T-helper 2 cell (primary cell): ENCODE measurements around the gene PYM1.
A peak's percentile ranks its signal among the peaks of the same experiment; 100 is the strongest.

Experiments used
- DNase-seq, 5 experiments: peaks; one replicate each; pipeline versions ENCODE4 v3.0.0 to v3.0.0-alpha.2; 2012 to 2022
- total RNA-seq, 2 donors: gene quantifications; one replicate each; lab custom pipeline; 2026; lab: John Stamatoyannopoulos, UW

The PYM1 gene
- 10.3 to 21.7 reads per million in 2 donors for total RNA-seq

DNA sequence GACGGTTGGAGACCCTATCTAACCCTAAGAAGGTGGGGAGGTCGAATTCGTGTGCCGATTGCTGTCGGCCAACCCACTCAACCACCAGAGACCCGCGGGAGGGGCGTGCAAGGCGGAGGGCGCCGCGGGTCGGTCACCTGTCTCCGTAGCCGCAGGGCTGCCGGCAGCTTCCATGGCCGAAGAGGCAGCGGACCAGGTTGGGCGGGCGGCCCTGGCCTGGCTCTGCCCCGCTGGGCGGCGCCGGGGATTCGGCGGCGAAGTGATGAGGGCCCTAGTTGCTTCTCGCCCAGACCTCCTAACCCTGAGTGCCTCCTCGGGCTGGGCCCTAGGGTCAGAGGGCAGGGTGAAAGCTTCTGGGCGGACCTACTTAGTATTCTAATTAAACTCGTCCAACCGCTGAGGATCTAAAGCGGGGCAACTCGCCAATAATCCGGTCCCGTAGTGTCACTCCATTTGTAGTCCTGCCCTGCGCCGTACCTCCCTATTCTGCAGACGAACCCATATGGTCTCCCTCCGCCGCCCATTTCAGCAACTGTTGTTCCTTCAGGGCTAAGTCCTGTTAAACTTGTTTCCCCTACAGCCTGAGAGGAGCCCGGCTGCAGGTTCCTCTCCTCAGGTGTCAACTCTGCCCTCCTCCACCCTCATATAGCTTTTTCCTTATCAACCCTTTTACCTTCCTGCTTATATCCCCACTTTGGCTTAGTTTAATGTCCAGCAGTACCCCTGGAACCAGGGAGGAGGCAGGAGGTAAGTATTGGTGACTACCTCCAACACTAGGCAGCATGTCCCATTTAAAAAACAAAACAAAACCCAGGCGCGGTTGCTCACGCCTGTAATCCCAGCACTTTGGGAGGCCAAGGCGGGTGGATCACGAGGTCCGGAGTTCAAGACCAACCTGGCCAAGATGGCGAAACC is at the start of gene PYM1:
TSS of gene PYM1 (minus strand) at position 307 of the 915 bp plus-strand sequence. CDS start at position 174, 133 bp downstream.
- peak; percentile 26 to 94 (median 48) for DNase-seq

DNA sequence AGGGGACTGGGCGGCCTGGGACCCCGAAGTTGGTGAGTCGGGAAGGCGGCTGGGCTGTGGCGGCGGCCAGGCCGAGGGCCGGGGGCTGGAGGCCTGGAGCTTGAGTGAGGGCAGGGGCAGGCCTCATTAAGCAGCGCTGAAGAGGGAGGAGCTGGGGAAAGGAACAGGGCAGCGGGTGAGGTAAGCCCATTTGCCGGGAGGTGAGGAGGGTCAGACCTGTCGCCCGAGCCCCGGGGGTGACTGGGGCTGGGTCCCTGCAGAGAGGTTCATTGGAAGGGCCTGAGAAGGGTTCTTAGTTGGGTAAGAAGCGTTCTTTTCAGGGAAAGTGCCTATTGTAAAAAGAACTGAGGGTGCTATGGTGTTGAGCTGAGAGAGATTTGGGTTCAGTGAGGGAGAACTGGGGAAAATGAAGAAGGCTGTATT is 46.6 kb upstream of the PYM1 start:
- DNase-seq: peak in 2 of 5 experiments; percentile 32 to 57

DNA sequence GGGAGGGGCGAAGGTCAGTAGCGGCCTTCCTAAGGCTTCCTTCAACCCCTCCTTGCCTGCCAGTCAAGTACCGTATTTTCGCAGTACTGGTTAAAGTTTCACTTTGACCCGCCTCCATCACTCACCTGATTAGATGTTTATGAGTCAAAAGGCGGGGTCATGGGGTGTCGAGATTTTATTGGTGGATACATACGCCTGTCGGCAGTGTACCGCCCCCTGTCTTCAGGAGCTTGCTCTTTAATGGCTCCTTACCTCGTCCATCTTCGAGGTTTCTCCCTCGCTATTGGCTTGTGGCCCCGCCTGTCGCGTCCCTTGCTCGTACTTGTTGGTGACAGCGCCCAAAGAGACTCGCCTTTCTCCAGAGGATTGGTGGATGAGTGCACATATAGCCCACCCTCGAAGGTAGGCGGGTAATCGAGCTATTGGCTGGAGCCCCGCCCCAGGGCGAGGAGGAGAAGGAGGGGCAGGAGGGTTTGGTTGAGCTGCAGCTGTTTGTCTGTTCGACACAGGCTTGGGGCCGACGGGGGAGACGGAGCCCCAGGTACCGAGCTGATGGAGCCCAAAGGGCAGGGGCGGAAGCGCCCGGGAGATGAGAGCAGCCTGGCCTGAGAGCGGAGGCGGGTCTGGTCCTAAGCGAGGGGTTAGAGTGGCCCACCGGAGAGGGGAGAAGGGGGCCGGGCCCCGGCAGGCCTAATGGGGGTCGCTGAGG is 46.1 kb upstream of the PYM1 start, which contains the start of gene RAB5B:
TSS of gene RAB5B (plus strand) at position 480 of the 709 bp plus-strand sequence. CDS start 12,883 bp downstream, outside the sequence.
- peak; percentile 87 to 100 (median 97) for DNase-seq

DNA sequence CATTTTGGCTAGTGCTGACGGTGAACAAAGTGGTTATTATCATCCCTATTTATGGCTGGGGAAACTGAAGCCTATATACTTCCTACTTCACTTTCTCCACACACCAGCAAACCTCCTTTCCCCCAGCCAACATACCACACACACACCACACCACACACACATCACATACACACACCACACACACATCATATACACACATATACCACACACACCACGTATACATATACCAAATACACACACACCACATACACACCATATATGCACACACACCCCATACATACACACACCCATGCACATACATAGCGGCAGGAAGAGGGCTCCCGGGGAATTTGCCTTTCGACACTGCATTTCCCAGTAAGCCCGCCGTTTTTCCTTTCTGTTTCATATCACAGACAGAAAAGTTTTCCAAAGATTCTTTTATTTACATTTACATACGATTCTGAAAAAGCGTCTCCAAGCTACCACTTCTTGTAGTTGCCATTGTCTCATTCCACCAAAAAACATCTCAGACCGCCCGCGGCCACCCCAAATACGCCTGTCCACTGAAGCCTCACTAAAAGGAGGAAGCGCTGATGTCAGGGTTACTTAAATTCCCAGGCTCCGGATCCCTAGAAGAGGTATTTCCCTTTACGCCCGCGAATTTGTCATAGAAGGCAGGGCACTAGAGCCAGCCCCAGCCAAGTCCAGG is 45.4 kb upstream of the PYM1 start:
- peak in 1 of 5 experiments; percentile 80 for DNase-seq

DNA sequence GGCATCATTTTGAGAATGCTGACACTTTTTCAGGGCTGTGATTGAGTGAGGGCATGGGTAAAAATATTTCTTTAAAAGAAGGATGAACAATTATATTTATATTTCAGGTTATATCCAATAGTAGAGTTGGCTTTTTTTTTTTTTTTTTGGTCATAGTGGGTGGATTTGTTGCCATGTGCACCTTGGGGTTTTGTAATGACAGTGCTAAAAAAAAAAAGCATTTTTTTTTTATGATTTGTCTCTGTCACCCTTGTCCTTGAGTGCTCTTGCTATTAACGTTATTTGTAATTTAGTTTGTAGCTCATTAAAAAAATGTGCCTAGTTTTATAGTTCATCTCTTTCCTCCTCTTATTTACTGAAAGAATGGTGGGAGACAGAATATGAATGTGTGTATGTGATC is 44.8 kb upstream of the PYM1 start:
- DNase-seq: no peak

DNA sequence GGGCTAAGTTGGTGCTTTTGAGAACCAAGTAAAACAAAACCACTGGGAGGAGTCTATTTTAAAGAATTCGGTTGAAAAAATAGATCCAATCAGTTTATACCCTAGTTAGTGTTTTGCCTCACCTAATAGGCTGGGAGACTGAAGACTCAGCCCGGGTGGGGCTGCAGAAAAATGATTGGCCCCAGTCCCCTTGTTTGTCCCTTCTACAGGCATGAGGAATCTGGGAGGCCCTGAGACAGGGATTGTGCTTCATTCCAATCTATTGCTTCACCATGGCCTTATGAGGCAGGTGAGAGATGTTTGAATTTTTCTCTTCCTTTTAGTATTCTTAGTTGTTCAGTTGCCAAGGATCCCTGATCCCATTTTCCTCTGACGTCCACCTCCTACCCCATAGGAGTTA is 44.3 kb upstream of the PYM1 start:
- peak in 1 of 5 experiments; percentile 23 for DNase-seq

DNA sequence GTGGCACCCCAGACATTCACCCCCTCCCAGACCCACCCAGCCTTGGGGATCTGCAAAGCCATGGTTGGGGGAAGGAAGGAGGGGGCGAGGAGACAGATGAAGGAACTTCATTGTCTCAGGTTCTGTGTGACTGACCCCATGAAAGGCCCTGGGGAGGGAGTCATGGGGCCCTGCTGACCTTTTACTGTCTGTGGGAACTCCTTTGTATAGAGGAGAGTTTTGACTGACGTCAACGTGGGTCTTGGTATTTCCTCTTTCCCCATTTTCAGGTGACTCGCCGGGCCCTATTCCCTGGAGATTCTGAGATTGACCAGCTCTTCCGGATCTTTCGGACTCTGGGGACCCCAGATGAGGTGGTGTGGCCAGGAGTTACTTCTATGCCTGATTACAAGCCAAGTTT is 43.1 kb upstream of the PYM1 start:
- DNase-seq: no peak

DNA sequence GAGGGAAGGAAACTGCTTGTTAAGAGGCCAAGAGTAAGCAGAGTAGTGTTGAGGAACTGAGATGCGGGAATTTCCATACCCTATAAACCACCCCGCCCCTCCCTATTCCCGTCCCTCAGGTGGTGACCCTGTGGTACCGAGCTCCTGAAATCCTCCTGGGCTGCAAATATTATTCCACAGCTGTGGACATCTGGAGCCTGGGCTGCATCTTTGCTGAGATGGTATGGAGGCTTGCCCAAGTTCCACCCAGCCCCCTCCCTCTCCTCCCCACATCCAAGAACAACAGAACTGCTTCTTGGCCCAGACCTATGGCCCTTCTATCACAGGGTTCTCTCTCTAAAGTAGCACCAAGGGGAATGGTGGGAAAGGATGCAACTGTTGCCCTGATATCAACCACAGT is 41.7 kb upstream of the PYM1 start:
- no peak for DNase-seq

DNA sequence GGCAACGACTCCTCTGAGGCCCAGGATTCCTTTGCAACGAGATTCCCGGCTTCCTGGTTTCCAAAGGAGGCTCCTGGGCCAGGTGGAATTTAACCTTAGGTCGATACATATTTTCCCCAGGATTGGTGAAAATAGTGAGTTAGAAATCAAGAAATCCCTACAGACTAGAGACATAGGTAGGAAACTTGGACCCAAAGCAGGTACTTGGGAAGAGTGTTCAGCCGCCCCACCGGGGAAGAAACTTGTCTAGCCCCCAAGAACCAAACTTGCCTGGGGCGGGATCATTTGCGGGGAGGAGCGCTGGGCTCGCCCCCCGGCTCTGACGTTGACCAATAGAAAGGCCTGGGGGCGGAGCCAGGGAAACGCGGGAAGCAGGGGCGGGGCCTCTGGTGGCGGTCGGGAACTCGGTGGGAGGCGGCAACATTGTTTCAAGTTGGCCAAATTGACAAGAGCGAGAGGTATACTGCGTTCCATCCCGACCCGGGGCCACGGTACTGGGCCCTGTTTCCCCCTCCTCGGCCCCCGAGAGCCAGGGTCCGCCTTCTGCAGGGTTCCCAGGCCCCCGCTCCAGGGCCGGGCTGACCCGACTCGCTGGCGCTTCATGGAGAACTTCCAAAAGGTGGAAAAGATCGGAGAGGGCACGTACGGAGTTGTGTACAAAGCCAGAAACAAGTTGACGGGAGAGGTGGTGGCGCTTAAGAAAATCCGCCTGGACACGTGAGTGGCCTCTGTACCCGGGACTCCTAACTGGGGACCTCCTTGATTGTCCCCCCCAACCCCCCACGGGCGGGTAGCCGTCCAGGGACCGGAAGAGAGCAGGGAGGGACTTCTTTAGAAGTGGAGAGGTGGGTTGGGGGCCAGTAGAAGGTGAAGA is 39.0 kb upstream of the PYM1 start, which contains the start of gene CDK2:
TSS of gene CDK2 (plus strand) at position 423 of the 874 bp plus-strand sequence. CDS start at position 602, 179 bp downstream.
- peak; percentile 78 to 88 (median 82) for DNase-seq

DNA sequence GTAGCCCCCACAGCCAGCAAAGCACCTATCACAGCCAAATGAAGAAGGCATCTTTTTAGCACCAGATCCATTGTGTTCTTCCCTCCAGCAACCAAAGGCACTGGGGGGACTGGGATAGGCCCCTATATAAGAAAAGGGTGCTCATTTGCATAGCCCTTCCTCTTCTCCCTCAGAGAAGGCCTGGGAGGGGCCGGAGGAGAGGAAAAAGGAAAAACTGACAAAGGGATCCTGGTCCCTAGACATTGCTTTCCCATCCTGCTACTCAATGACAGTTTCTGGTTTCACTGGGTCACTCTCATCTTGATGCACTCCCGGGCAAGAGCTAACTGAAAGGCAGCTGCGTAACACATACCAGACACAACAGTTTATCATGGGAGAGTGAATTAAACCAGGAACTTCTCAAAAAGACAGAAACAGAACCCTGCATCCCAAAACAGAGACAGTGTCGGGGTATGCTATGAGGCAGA is 38.3 kb upstream of the PYM1 start, which contains the start of gene PMEL:
TSS of gene PMEL (minus strand) at position 102 of the 467 bp plus-strand sequence. CDS start at position 71, 31 bp downstream.
- DNase-seq: no peak

DNA sequence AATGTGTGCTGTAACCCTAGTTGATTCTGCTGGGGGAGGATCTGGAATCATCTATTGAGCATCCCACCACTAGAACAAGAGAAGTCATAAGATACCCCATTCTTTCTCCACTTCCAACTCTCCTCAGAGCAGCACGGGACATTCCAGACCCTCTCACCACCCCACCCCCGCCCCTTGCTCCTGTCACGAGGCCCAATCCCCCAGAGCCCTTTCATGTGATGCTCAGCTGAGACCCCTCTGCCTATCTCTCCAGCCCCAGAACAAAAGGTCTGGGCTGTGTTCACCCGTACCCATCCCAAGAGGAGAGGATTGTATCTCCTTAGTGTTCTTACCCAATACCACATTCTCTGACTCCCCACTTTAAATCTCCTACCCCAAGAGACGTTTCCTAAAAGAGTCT is 37.5 kb upstream of the PYM1 start:
- DNase-seq: no peak

DNA sequence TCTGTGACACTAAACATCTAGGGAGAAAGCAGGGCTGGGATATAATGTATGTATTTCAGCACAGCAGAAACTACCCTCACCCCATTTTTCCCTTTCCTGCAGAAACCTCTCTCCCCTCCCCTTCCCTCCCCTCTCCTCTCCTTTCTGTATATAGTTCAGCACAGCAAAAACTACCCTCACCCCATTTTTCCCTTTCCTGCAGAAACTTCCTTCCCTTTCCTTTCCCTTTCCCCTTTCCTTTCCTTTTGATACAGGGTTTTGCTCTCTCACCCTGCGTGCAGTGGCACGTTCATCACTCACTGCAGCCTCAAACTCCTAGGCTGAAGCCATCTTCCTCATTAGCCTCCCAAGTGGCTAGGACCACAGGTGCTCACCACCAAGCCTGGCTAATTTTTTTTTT is 36.1 kb upstream of the PYM1 start:
- no peak for DNase-seq

DNA sequence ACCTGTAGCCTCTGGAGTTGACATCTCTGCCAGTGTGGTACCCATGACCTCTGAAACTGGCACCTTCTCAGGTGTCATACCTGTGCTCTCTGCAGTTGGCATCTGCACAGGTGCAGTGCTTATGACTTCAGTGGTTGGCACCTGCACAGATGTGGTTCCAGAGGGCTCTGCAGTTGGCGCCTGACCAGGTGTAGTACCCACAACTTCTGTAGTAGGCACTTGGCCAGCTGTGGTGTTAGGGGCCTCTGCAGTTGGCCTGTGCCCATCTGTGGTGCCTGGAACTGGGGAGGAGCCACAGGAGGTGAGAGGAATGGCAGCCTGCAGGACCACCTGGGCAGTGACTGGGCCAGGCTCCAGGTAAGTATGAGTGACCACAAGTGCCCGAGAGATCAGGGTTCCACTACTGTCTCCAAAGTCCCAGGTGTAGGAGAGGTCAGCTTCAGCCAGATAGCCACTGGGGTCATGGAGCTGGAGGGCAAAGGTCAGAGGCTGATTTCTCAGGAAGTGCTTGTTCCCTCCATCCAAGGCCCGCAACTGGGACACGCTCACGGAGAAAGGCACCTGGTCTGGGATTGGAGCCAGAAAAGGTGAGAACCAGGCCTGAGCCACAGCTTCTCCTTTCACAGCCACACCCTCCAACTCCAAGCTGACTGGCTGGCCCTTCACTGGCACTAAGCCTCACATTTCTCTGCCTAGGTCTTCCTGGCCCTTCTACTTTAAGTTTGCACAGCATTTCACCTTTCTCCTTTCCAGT is 29.6 kb upstream of the PYM1 start:
- no peak for DNase-seq

DNA sequence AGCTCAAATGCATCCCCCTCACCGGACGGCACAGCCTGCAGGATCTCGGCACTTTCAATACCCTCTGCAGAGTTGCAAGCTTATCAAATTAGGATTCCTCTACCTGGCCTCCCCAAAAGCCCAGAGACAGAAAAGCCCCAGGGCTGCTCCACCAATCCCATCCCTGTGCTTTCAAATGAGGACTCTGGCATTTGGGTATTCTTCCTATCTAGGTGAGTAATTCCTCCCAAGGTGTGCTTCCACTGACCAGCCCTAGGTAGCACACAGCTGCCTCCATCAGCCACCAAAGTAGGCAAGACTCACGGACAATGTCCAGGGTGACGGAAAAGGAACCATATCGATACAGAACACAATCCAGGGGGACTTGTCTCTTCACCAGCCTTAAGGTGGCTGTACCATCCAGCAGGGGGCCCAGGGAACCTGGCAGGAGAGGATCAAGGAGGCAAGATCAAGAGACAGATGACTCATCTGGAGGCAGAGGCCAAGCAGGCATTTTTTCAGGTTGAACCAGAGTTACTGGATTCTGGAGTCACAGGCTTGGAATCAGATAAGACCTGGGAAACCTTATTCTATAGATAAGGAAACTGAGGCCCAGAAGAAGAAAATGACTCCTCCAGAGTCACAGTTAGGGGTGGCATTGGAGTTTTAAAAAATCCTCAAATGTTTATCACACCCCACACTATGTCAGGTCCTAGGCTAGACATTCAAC is 28.3 kb upstream of the PYM1 start:
- DNase-seq: peak in 3 of 5 experiments; percentile 22 to 36 (median 36)

DNA sequence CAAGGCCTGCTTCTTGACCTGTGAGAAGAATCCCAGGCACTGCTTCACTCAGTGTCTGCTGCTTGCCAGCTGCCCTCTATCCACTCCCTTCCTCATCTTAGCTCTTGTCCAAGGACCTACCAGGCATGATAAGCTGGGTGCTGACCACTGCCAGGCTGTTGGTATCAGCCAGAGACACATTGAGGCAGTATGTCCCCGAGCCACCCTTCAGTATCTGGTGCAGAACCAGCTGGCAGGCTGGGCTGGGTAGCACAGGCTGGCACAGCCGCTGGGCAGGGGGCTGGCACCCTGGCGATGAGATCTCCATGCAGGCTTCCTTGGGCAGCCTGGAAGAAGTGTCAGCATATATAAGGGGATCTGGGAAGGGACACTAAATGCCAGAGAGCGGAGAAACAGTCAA is 27.6 kb upstream of the PYM1 start:
- DNase-seq: no peak

DNA sequence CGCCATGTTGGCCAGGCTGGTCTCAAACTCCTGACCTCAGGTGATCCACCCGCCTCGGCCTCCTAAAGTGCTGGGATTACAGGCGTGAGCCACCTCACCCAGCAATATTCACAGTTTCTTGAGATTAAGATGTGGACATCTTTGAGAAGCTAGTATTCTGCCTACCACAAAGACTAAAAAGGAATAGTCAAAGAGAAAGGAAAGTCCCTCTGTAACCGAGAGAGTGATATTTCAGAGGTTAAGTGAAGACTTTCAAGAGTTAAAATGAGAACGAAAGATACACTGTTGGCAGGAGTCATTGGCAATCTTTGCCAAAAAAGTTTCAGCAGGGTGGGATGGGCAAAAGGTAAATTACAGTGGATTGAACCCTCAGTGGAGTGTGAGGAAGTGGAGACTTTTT is 18.9 kb upstream of the PYM1 start:
- peak in 1 of 5 experiments; percentile 22 for DNase-seq

DNA sequence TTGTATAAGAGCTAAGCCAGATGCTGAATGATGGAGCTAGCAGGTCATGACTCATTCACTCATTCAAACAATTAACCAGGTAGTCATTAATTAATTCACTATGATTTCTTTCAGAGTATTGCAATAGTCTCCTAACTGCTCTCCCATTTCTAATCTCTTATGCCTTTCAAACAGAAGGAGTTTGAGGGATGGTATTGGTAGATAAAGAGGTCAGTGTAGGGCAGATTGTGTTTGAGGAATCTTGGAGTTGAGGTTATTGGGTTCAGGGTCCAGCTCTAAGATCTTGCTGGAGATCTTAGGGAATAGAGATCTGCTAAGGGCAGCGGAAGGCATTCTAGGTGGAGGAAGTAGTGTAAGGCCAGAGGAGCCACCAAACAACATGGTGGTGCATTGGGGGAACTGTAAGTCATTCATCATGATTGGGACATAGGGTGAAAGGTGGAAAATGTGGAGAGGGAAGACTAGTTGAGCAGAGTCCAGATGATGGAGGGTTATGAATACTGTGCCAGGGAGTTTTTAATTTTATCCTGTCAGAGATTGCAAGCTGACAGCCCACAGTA is 15.0 kb upstream of the PYM1 start:
- no peak for DNase-seq

DNA sequence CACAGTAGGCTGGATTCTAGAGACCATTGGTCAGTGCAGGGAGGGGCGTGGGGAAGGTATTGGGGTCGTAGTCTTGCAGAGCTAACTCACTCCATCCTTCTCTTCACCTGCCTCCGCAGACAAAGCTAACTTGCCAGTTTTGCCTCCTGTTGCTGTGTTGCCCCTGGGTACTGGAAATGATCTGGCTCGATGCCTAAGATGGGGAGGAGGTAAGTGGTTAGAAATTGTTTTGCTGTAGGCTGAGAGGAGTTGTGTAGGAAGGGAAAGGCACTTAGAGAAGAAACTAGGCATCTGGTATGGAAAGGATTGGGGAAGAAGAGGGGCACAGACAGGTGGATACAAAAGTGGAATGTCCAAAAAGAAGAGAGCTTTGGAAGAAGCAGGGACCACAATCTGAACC is 14.4 kb upstream of the PYM1 start:
- no peak for DNase-seq

DNA sequence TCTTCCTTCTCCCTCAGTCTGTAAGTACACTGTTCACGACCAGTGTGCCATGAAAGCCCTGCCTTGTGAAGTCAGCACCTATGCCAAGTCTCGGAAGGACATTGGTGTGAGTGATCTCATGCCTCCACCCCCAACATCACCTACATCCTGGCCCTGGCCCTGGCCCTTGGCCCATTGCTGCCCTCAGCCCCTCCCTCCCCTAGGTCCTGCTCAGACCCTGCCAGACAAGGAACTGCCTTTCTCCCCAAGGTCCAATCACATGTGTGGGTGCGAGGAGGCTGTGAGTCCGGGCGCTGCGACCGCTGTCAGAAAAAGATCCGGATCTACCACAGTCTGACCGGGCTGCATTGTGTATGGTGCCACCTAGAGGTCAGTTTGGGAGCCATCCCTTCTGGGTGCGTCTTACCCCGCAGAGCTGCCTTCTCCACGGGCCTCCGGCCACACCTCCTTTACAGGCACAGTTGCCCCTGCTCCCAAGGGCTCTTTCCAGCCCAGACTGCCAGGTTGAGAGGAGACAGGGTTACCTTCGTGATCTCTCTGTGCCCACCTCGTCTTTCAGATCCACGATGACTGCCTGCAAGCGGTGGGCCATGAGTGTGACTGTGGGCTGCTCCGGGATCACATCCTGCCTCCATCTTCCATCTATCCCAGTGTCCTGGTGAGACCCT is 12.5 kb upstream of the PYM1 start:
- DNase-seq: peak; percentile 44 to 82 (median 75)
